HS-27A (cell line): ENCODE results near the gene RYR2.
"Not testable (repeated sequence)": the region's sequence is repeated elsewhere in the genome, so short reads cannot be mapped to it uniquely, and the experiment has no call there.

ENCODE experiments used
- DNase-seq: peaks from one replicate; pipeline ENCODE4 v3.0.0-alpha.2; 2012; ENCODE audit warnings: low read depth, missing footprints

The RYR2 gene

DNA sequence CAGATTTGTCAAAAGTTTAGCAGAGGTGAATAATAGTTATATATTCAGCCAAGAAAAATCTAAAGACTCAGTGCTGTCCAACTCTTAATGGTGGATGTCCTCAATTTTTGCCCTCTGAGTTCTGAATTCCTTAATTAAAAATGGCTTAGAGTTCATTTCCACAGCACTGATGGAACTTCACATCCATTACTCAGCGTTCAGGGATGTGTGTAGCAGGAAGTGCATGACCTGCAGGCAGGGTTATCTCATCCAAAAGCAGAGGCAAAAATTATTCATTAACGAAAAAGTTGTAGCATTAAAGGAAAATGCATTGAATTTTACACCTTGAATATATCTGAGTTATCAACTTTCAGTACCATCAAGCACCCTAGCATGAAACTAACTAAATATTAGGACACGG, 752.1 kb downstream of the RYR2 start:
- no peak for DNase-seq

DNA sequence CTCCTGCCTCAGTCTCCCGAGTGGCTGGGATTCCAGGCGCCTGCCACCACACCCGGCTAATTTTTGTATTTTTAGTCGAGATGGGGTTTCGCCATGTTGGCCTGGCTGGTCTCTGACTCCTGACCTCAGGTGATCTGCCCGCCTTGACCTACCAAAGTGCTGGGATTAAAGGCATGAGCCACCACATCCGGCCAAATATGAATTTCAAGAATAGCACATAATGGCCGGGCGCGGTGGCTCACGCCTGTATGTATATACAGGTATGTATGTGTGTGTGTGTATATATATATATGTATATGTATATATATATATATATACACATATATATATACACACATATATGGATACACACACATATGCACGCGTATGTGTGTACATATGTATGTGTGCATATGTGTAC, 753.6 kb downstream of the RYR2 start:
- no peak for DNase-seq

GRCh38 chr1:237799762-237800474, 757.9 kb downstream of the RYR2 start:
- DNase-seq: peak; percentile 51

DNA sequence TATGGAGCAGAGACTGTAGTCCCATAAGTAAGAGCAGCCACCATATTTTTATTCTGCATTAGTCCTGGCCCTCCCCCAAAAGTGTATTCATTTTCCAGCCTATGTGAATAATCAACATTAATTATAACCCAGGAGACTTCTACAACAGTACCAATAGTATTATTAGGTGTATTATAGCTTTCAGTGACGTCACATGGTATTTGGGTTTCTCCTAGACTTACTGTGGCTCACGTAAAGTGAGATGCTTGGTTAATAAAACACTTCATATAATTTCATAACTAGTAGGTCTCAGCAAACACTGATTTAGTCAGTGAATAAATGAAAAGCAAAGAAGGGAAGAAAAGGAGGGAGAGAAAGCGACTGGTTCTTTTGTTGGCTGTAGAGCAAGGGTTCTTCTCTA, 762.5 kb downstream of the RYR2 start:
- no peak for DNase-seq

DNA sequence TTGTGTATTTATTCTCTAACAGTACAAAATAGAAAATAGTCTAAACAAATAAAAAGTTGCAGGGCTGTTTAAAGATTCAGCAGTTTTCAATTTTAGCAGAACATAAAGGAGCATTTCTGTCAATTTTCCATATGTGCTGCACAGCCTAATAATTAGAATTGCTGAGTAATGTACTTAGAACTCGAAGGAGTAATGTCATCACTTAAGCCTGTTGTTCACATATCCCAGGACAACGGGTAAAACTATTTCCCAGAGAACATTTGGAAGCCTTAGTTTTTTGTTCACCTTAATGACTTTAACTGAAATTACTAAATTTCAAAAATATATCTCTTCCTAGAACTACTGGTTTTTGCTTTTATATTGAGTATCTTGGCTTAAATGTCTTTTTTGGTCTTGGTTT, 767.1 kb downstream of the RYR2 start:
- no peak for DNase-seq

DNA sequence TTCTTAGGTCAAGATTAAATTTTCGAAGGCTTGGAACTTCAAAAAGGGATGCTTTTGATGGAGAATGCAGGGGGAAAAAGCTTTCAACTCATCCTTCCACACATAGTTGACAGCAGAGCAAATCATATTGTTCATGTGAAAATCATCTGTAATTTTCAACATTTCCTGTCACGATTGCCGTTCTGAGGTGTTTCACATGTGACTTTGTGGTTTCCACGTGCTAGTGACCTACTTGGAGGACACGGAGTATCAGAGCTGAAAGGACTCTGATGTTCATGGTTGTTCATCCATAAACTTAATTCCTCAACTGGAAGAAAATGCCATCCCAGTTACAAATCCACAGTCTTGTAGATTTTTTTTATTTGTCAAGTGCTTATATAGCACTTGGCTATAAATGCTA, 769.6 kb downstream of the RYR2 start:
- no peak for DNase-seq

DNA sequence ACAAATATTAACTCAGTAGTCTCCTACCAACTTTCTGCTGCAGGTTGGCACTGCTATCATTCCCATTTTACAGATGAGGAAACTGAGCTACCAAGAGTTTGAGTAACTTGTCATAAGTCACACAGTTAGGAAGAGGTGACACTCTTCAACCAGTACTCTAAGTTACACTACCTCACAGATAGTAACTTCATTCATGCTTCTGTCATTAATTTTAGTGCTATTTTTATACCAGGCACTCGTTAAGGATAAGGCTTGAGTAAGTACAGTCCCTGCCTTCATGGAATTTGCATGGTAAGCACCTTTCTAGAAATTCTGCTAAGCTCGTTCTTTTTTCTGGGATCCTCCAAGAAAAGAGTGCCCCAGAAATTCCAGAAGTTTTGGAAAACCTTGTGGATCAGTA, 770.1 kb downstream of the RYR2 start:
- no peak for DNase-seq

GRCh38 chr1:237814319-237814924, 772.4 kb downstream of the RYR2 start:
- no peak for DNase-seq

- DNase-seq: peak; percentile 42
Observed at GRCh38 chr1:237817277-237817676, 775.3 kb downstream of the RYR2 start.

DNA sequence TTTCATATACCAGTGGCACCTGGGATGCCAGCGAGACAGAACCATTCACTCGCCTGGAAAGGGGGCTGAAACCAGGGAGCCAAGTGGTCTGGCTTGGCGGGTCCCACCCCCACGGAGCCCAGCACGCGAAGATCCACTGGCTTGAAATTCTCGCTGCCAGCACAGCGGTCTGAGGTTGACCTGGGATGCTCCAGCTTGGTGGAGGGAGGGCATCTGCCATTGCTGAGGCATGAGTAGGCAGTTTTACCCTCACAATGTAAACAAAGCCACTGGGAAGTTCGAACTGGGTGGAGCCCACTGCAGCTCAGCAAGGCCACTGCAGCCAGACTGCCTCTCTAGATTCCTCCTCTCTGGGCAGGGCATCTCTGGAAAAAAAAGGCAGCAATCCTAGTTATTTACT, 778.6 kb downstream of the RYR2 start:
- DNase-seq: not testable (repeated sequence)

GRCh38 chr1:237832858-237833257, 790.9 kb downstream of the RYR2 start:
- no peak for DNase-seq

GRCh38 chr1:237834048-237834447, 792.1 kb downstream of the RYR2 start:
- DNase-seq: no peak

DNA sequence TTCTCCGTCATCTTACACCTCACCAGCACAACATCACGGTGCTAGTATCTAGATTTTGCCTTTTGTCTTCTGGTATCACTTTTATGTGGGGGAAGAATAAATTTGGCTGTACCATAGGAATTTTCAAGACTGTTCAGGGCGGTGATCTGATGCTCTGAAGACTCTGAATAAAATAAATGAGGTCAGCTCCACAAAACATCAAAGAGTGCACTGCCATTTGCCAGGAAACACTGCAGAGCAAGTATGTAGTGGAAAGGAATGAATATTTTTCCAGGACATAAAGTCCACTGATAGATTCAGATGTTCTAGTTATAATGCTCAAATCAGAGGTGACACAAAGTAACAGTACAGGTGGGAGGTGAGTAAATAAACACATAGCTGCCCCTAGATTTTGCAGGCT, 792.5 kb downstream of the RYR2 start:
- DNase-seq: no peak

DNA sequence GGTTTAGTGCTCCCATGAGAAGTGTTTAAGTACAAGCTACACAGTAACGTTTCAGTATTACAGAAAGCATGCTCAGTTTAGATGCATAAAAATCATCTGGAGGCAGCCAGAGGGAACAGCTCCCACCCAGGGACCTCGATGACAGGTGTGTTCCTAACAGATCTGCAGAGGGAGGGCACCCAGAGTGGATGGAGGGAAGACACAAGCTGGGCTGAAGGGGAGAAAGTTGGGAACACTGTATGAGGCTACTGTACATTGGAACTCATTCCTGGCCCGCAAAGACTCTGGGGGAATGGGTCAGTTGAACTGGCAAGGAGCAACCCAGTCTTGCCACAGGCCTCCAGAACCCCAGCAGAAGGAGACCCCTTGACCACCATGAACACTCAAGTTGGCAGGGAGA, 796.3 kb downstream of the RYR2 start:
- DNase-seq: no peak

- no peak for DNase-seq
Observed at GRCh38 chr1:237838904-237839534, 797.0 kb downstream of the RYR2 start.

DNA sequence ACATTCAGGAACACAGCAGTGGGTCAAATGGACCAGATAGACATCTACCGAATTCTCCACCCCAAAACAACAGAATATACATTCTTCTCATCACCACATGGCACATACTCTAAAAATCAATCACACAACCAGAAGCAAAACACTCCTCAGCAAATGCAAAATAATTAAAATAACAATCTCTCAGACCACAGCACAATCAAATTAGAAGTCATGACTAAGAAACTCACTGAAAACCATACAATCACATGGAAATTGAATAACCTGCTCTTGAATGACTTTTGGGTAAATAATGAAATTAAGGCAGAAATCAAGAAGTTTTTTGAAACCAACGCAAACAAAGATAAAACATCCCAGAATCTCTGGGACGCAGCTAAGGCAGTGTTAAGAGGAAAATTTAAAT, 799.5 kb downstream of the RYR2 start:
- DNase-seq: no peak

DNA sequence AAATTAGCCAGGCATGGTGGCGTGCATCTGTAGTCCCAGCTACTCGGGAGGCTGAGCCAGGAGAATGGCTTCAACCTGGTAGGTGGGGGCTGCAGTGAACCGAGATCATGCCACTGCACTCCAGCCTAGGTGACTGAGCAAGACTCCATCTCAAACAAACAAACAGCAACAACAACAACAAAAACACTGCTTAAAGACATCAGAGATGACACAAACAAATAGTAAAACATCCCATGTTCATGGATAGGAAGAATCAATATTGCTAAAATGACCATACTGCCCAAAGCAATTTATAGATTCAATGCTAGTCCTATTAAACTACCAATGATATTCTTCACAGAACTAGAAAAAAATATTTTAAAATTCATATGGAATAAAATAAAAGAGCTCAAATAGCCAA, 801.5 kb downstream of the RYR2 start:
- DNase-seq: not testable (repeated sequence)

DNA sequence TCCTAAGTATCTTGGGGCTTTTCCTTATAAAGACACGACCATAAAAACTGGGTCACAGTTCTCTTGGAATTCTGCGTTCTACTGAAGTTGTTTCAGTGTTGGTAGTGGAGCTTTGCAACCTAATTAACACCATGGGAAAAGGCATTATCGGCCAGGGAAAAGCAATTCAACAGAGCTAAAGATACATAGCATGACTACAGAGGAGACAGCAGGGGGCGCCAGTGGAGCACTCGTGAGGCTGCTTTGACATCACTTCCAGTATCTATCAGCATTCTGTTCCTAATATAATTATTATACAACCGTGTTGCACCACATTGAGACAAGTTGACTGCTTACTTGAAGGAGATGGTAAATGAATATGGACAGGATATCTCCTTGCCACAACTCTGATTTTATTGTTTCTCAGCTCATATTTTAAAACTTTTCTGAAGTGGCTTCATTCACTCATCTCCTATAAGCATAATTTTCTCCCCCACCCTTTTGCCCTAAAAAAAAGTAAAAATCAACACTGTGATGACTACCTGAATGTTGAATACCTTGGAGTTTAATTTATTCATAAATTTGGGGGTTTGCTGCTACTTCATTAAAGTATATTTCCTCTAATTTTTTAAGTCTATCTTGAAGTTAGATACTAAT, 809.3 kb downstream of the RYR2 start:
- peak; percentile 46 for DNase-seq

DNA sequence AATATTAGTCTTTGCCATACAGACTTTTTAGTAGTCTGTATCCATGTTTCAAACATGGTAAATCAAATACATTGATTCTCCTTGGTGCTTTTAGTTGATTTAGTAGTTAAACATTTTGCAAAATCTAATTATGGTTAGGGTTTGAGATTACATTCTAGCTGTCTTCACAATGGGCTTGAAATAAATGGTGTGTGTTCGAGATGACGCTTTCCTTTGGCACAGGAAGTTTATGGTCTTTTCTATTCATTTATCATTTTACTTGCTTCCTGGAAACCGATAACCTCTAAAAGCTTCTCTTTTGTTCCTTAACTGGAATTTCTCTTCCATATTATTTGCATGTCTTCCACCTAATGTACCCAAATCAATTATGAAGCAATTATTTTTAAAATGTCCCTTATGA, 810.4 kb downstream of the RYR2 start:
- DNase-seq: no peak

DNA sequence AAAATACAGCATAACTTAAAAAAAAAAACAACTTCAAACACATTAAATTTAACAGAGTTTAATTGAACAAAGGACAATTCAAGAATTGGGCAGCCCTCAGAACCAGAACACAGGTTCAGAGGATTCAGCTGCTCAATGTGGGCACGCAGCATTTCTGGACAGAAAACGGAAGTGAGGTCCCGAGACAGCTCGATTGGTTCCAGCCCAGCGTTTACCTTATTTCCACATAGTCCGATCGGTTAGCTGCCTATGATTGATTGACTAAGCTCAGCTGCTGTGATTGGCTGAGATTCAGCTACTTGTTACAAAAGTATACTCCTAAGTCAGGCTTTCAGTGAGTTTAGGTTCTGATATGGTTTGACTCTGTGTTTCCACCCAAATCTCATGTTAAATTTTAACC, 815.5 kb downstream of the RYR2 start:
- no peak for DNase-seq

GRCh38 chr1:237858992-237859391, 817.0 kb downstream of the RYR2 start:
- no peak for DNase-seq

- DNase-seq: no peak
Observed at GRCh38 chr1:237861944-237862343, 820.0 kb downstream of the RYR2 start.

DNA sequence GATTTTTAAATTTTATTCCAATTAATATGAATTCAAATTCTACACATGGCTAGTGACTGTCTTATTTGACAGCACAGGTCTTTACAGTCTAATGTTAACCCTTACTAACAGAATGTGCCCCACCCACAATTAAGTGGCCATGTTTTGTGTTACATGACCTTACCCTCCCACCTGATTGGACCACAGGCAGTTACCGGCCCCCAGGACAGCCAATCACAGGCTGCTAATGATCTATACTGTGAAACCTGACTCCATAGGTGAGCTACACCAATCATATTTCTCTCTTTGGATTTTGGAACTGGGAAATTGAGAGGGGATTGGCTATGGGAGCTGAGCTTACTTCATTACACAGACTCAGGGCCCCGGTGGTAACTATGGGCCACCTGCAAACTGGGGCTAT, 821.2 kb downstream of the RYR2 start:
- no peak for DNase-seq
